Measurements from ENCODE around the gene LRRD1.
"Not testable (repeated sequence)": the region's sequence is repeated elsewhere in the genome, so short reads cannot be mapped to it uniquely, and the experiment has no call there.

The LRRD1 gene

GRCh38 chr7:92137557-92137956, 41.4 kb downstream of the LRRD1 start:
- no peak for DNase-seq

- no peak for DNase-seq
Observed at GRCh38 chr7:92135052-92135889, 43.7 kb downstream of the LRRD1 start.

GRCh38 chr7:92134271-92135051, 44.5 kb downstream of the LRRD1 start, which contains the start of gene CYP51A1:
CYP51A1 (minus strand) TSS chr7:92134477; CDS start chr7:92134364, 113 bp downstream.
- DNase-seq = peak; percentile 75 to 87 (median 80)

GRCh38 chr7:92133737-92134270, 45.1 kb downstream of the LRRD1 start:
- DNase-seq = peak; percentile 14 to 56 (median 53)

GRCh38 chr7:92133133-92133736, 45.7 kb downstream of the LRRD1 start:
- DNase-seq = no peak

GRCh38 chr7:92131764-92132330, 47.1 kb downstream of the LRRD1 start:
- DNase-seq = no peak

GRCh38 chr7:92131093-92131492, 47.8 kb downstream of the LRRD1 start:
- DNase-seq = no peak

- DNase-seq = no peak
Observed at GRCh38 chr7:92121681-92122080, 57.3 kb downstream of the LRRD1 start.

GRCh38 chr7:92119213-92119759, 59.7 kb downstream of the LRRD1 start:
- DNase-seq = no peak

- no peak for DNase-seq
Observed at GRCh38 chr7:92116949-92117348, 62.0 kb downstream of the LRRD1 start.

GRCh38 chr7:92115821-92116220, 63.1 kb downstream of the LRRD1 start:
- DNase-seq = no peak

GRCh38 chr7:92110857-92111256, 68.1 kb downstream of the LRRD1 start:
- DNase-seq = no peak

GRCh38 chr7:92108821-92109220, 70.1 kb downstream of the LRRD1 start:
- DNase-seq = no peak

- not testable (repeated sequence) for DNase-seq
Observed at GRCh38 chr7:92102862-92103261, 76.1 kb downstream of the LRRD1 start.

- no peak for DNase-seq
Observed at GRCh38 chr7:92100534-92100933, 78.4 kb downstream of the LRRD1 start.

- DNase-seq = no peak
Observed at GRCh38 chr7:92095380-92095779, 83.6 kb downstream of the LRRD1 start.
